ENCODE results near the gene SNRK.

Gene SNRK

DNA sequence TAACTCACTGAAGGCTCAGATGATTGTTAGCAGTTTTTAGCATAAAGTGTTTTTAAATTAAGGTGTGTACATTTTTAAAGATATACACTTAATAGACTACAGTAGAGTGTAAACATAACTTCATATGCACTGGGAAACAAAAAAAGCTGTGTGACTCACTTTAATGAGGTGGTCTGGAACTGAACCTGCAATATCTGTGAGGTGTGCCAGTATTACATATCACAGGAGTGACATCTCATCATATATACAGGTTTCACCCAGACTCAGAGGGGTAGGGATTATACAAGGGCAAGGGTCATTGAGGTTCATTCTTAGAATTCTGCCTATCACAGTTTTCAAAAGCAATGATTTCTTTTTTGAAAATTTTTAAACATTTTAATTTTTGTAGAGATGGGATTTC is 7.3 kb upstream of the SNRK start:
- DNase-seq = no peak
- Histone ChIP-seq H3K9me3 (no peaks in the 10 kb centered on the region), H3K4me3 (ENCODE audit: low read depth, low read length) (no peak overlapping the region), H3K27me3 (no peaks in the 10 kb centered on the region), H3K4me1 (no peaks in the 10 kb centered on the region), H3K36me3 (no peaks in the 10 kb centered on the region)
- TF ChIP-seq CTCF (IDR thresholded peaks at IDR 0.05; ENCODE audit: low read depth, low read length) = no peak

DNA sequence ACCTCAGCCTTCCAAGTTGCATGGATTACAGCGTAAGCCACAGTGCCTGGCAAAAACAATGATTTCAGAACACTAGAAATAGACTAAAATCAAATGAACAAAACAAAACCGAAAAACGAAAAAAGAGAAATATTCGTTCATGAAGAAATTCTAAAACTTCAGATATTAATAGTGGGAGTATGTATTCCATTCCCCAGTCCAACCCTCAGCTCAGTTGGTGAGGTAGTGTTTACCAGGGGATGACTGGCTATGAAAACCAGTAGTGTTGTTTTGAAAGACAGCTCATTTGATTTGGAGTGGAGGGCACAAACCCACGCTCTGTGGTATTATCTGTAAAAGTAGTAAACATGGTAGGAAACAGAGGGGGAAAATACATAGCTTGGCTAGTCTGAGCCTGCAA is 6.8 kb upstream of the SNRK start:
- H3K36me3 ChIP-seq = no peaks in the 10 kb centered on the region
- no peaks in the 10 kb centered on the region for H3K9me3 ChIP-seq
- H3K4me1 ChIP-seq = no peaks in the 10 kb centered on the region
- no peaks in the 10 kb centered on the region for H3K27me3 ChIP-seq
- H3K4me3 ChIP-seq (ENCODE audit: low read depth, low read length) = no peak overlapping the region
- DNase-seq = no peak
- no peak for TF ChIP-seq CTCF (IDR thresholded peaks at IDR 0.05; ENCODE audit: low read depth, low read length)

GRCh38 chr3:43281020-43281419 is 5.3 kb upstream of the SNRK start:
- Histone ChIP-seq H3K9me3 (no peaks in the 10 kb centered on the region), H3K4me3 (ENCODE audit: low read depth, low read length) (no peak overlapping the region), H3K4me1 (no peaks in the 10 kb centered on the region), H3K36me3 (no peaks in the 10 kb centered on the region), H3K27me3 (no peaks in the 10 kb centered on the region)
- DNase-seq = no peak
- TF ChIP-seq CTCF (IDR thresholded peaks at IDR 0.05; ENCODE audit: low read depth, low read length) = no peak

DNA sequence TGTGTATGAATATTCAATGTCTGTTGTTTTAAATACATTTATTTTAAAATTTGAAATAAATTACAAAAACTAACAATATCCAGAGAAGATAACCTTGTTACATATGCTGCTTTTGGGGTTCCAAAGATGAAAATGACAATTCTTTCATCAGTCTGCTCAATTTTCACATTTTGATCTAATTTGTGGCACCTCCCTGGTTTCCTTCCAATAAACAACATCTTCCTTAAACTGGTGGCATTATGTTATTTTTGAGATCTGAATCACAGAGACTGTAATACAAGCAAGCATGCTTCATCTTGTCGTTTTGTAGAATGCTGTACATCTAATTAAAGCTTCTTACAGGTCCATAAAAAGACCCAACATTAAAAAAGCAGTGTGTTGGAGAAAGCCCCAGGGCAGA is 2.2 kb upstream of the SNRK start:
- H3K9me3 ChIP-seq = no peaks in the 10 kb centered on the region
- no peaks in the 10 kb centered on the region for H3K27me3 ChIP-seq
- H3K4me1 ChIP-seq = no peaks in the 10 kb centered on the region
- no peak for DNase-seq
- no peak for TF ChIP-seq CTCF (IDR thresholded peaks at IDR 0.05; ENCODE audit: low read depth, low read length)
- no peaks in the 10 kb centered on the region for H3K36me3 ChIP-seq
- no peak overlapping the region for H3K4me3 ChIP-seq (ENCODE audit: low read depth, low read length)

- H3K4me1 ChIP-seq = no peaks in the 10 kb centered on the region; the same call in 1 of the 2 replicates
- no peak for TF ChIP-seq CTCF (IDR thresholded peaks at IDR 0.05; ENCODE audit: low read depth, low read length)
- no peak for DNase-seq
- H3K9me3 ChIP-seq = no peaks in the 10 kb centered on the region
- peak overlapping the region; percentile 59 for H3K4me3 ChIP-seq (ENCODE audit: low read depth, low read length)
- no peaks in the 10 kb centered on the region for H3K36me3 ChIP-seq
- H3K27me3 ChIP-seq = no peaks in the 10 kb centered on the region
These were observed 696 bp upstream of the SNRK start for GRCh38 chr3:43285644-43286043.

- no peak for TF ChIP-seq CTCF (IDR thresholded peaks at IDR 0.05; ENCODE audit: low read depth, low read length)
- H3K36me3 ChIP-seq = no peaks in the 10 kb centered on the region
- H3K27me3 ChIP-seq = no peaks in the 10 kb centered on the region
- peak overlapping the region; percentile 80 for H3K4me3 ChIP-seq (ENCODE audit: low read depth, low read length)
- peak; percentile 23 for DNase-seq
- no peaks in the 10 kb centered on the region for H3K9me3 ChIP-seq
- H3K4me1 ChIP-seq = no peaks in the 10 kb centered on the region; the same call in 1 of the 2 replicates
These were observed 630 bp downstream of the SNRK start for GRCh38 chr3:43286841-43287499.
